WTC11 (cell line): ENCODE measurements around the gene TMEM266.

Source experiments
- CREM ChIP-seq: sonication (generic); formaldehyde crosslinking; IDR thresholded peaks from 2 replicates; pipeline ENCODE4 v1.8.1; 2022; ENCODE audit warnings: mild to moderate bottlenecking, missing genetic modification reagents, moderate library complexity
- ZNF232 ChIP-seq: sonication (generic); formaldehyde crosslinking; IDR thresholded peaks from 2 replicates; pipeline ENCODE4 v1.8.0; 2022; ENCODE audit warnings: mild to moderate bottlenecking, missing genetic modification reagents
- TF ChIP-seq, protein P1 (sequence below): fragments of 200-600 bp; IDR thresholded peaks from 2 replicates; pipeline ENCODE4 v1.8.0; 2022; ENCODE audit warnings: antibody characterized with exemption
- TF ChIP-seq, protein P2 (sequence below): sonication (generic); formaldehyde crosslinking; IDR thresholded peaks from 2 replicates; pipeline ENCODE4 v1.8.1; 2023; ENCODE audit warnings: mild to moderate bottlenecking, missing genetic modification reagents, moderate library complexity
- TF ChIP-seq, protein P3 (sequence below): sonication (generic); formaldehyde crosslinking; conservative IDR thresholded peaks from 2 replicates; pipeline ENCODE4 v1.8.1; 2022; ENCODE audit warnings: mild to moderate bottlenecking, missing genetic modification reagents
- TF ChIP-seq, protein P4 (sequence below): fragments of 250-450 bp; sonication (Bioruptor Pico); conservative IDR thresholded peaks from 2 replicates; pipeline ENCODE4 v1.9.0; 2021; ENCODE audit warnings: mild to moderate bottlenecking
- TF ChIP-seq, protein P5 (sequence below): sonication (generic); formaldehyde crosslinking; IDR thresholded peaks from 2 replicates; pipeline ENCODE4 v1.8.1; 2022; ENCODE audit warnings: mild to moderate bottlenecking, missing genetic modification reagents, moderate library complexity, borderline replicate concordance

DNA sequence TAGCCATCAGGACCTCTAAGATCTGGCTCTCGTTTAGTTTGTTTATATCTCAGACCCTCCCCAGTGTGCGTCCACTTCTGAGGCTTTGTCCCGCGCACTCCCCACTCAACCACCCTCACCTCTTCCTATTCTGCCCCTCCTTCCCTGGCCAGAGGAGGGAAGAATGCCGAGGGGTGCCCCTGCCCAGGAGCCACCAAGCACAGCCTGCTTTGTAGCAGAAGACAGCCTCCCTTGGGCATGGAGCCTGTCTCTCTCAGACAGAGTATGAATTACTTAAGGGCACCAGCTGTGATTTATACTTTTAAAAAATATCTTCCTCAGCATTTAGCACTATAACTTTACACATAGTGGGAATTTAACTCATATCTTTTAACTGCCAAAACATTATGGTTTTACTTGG lies 6.0 kb downstream of the TMEM266 start:
- TF ChIP-seq CREM = no peak
- TF ChIP-seq, protein P1, sequence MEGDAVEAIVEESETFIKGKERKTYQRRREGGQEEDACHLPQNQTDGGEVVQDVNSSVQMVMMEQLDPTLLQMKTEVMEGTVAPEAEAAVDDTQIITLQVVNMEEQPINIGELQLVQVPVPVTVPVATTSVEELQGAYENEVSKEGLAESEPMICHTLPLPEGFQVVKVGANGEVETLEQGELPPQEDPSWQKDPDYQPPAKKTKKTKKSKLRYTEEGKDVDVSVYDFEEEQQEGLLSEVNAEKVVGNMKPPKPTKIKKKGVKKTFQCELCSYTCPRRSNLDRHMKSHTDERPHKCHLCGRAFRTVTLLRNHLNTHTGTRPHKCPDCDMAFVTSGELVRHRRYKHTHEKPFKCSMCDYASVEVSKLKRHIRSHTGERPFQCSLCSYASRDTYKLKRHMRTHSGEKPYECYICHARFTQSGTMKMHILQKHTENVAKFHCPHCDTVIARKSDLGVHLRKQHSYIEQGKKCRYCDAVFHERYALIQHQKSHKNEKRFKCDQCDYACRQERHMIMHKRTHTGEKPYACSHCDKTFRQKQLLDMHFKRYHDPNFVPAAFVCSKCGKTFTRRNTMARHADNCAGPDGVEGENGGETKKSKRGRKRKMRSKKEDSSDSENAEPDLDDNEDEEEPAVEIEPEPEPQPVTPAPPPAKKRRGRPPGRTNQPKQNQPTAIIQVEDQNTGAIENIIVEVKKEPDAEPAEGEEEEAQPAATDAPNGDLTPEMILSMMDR = no peak
- no peak for TF ChIP-seq ZNF232 (CRISPR knock-in tag)
- TF ChIP-seq, protein P2, sequence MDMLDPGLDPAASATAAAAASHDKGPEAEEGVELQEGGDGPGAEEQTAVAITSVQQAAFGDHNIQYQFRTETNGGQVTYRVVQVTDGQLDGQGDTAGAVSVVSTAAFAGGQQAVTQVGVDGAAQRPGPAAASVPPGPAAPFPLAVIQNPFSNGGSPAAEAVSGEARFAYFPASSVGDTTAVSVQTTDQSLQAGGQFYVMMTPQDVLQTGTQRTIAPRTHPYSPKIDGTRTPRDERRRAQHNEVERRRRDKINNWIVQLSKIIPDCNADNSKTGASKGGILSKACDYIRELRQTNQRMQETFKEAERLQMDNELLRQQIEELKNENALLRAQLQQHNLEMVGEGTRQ (CRISPR knock-in tag) = no peak
- TF ChIP-seq, protein P3, sequence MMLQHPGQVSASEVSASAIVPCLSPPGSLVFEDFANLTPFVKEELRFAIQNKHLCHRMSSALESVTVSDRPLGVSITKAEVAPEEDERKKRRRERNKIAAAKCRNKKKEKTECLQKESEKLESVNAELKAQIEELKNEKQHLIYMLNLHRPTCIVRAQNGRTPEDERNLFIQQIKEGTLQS (CRISPR knock-in tag) = no peak
- TF ChIP-seq, protein P4, sequence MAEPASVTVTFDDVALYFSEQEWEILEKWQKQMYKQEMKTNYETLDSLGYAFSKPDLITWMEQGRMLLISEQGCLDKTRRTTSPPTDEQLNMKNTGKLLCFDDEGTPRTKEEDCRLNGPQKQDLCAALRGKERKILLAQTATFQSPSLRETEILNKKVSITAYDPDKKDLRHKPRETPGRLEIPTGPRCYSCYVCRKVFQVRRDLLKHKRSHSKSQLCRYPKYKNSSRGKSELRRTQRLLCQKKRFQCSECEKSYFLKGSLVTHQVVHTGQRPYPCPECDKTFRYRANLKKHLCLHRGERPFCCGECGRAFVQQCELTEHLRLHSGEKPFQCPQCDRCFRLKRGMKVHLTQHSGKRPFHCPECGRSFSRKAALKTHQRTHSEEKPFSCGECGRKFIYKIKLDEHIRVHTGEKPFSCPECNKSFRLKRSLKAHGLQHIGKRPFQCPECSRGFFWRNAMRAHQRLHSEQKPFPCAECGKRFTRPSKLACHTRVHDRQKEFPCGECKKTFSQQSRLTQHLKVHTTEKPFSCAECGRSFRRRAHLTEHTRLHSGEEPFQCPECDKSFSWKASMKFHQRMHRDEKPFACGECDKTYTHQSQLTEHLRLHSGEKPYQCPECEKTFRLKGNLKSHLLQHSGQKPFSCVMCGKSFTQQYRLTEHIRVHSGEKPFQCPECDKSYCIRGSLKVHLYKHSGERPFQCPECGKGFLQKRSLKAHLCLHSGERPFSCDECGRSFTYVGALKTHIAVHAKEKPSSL = no peak
- TF ChIP-seq, protein P5, sequence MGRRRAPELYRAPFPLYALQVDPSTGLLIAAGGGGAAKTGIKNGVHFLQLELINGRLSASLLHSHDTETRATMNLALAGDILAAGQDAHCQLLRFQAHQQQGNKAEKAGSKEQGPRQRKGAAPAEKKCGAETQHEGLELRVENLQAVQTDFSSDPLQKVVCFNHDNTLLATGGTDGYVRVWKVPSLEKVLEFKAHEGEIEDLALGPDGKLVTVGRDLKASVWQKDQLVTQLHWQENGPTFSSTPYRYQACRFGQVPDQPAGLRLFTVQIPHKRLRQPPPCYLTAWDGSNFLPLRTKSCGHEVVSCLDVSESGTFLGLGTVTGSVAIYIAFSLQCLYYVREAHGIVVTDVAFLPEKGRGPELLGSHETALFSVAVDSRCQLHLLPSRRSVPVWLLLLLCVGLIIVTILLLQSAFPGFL = no peak
